Measurements from ENCODE around the gene KIF1A. TPM values are rescaled to one million over a fixed set of nuclear protein-coding genes. Genes with fewer than 3 reads are reported as not detected.

The KIF1A gene
- total RNA-seq, 2 experiments from 2014 or later: 9.0 to 10.2 TPM

- H3K27me3 Mint-ChIP-seq: no peaks in the 10 kb centered on the region
- no peaks in the 10 kb centered on the region for H3K36me3 Mint-ChIP-seq (ENCODE audit: low read depth)
- ChIA-PET POLR2A (no interaction called here), CTCF (no interaction called here)
- DNase-seq (no peak), ATAC-seq (no peak)
- H3K9me3 Mint-ChIP-seq: no peaks in the 10 kb centered on the region
- H3K4me3 Mint-ChIP-seq: no peak overlapping the region
- no peaks in the 10 kb centered on the region for H3K4me1 Mint-ChIP-seq (ENCODE audit: low read depth)
- no peak for TF ChIP-seq CTCF (IDR thresholded peaks at IDR 0.05)
- intact Hi-C loops (cut with micrococcal nuclease): no loop called here
- no peak overlapping the region for H3K27ac Mint-ChIP-seq
Observed at GRCh38 chr2:240725671-240726070, 94.3 kb downstream of the KIF1A start.

- POLR2A ChIA-PET: no interaction called here
- Mint-ChIP-seq H3K4me1 (ENCODE audit: low read depth) (no peaks in the 10 kb centered on the region), H3K9me3 (no peaks in the 10 kb centered on the region), H3K36me3 (ENCODE audit: low read depth) (no peaks in the 10 kb centered on the region), H3K27me3 (no peaks in the 10 kb centered on the region), H3K4me3 (no peak overlapping the region), H3K27ac (no peak overlapping the region)
- intact Hi-C loops (cut with micrococcal nuclease): no loop called here
- no peak for DNase-seq
- TF ChIP-seq CTCF (IDR thresholded peaks at IDR 0.05): no peak
- CTCF ChIA-PET: no interaction called here
- ATAC-seq: no peak
Observed at GRCh38 chr2:240725266-240725665, 94.8 kb downstream of the KIF1A start.

GRCh38 chr2:240724431-240724830 lies 95.6 kb downstream of the KIF1A start:
- no peak for ATAC-seq
- no peak overlapping the region for H3K27ac Mint-ChIP-seq

DNA sequence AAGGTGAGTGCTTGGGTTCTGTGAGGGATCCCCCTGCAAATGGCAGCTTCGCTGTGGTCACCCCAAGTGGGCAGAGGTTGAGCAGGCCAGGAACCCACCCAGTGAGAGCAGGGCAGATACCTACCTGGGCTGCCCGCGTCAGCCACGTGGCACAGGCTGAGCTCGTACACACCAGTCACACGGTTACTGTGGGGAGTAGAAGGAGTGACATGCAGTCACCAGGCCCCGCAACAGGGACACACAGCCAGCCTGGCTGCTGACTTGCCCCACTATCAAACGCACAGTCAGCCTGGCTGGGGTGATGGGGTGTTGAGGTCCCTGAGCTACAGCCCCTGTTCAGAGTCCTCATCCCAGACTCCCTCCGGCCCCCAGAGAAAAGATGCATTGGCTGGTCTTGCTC lies 96.2 kb downstream of the KIF1A start:
- ChIA-PET POLR2A (no interaction called here), CTCF (no interaction called here)
- no peak for ATAC-seq
- H3K4me1 Mint-ChIP-seq (ENCODE audit: low read depth): no peaks in the 10 kb centered on the region
- TF ChIP-seq CTCF (IDR thresholded peaks at IDR 0.05): no peak
- H3K9me3 Mint-ChIP-seq: no peaks in the 10 kb centered on the region
- no peak overlapping the region for H3K4me3 Mint-ChIP-seq
- no peaks in the 10 kb centered on the region for H3K36me3 Mint-ChIP-seq (ENCODE audit: low read depth)
- intact Hi-C loops (cut with micrococcal nuclease): no loop called here
- no peaks in the 10 kb centered on the region for H3K27me3 Mint-ChIP-seq
- no peak overlapping the region for H3K27ac Mint-ChIP-seq
- DNase-seq: no peak

More at GRCh38 chr2:240724431-240724830, 95.6 kb downstream of the KIF1A start:
- Mint-ChIP-seq H3K36me3 (ENCODE audit: low read depth) (no peaks in the 10 kb centered on the region), H3K9me3 (no peaks in the 10 kb centered on the region), H3K4me1 (ENCODE audit: low read depth) (no peaks in the 10 kb centered on the region), H3K27me3 (no peaks in the 10 kb centered on the region), H3K4me3 (no peak overlapping the region)
- no peak for DNase-seq
- intact Hi-C loops (cut with micrococcal nuclease): no loop called here
- ChIA-PET CTCF (no interaction called here), POLR2A (no interaction called here)
- TF ChIP-seq CTCF (IDR thresholded peaks at IDR 0.05): no peak

DNA sequence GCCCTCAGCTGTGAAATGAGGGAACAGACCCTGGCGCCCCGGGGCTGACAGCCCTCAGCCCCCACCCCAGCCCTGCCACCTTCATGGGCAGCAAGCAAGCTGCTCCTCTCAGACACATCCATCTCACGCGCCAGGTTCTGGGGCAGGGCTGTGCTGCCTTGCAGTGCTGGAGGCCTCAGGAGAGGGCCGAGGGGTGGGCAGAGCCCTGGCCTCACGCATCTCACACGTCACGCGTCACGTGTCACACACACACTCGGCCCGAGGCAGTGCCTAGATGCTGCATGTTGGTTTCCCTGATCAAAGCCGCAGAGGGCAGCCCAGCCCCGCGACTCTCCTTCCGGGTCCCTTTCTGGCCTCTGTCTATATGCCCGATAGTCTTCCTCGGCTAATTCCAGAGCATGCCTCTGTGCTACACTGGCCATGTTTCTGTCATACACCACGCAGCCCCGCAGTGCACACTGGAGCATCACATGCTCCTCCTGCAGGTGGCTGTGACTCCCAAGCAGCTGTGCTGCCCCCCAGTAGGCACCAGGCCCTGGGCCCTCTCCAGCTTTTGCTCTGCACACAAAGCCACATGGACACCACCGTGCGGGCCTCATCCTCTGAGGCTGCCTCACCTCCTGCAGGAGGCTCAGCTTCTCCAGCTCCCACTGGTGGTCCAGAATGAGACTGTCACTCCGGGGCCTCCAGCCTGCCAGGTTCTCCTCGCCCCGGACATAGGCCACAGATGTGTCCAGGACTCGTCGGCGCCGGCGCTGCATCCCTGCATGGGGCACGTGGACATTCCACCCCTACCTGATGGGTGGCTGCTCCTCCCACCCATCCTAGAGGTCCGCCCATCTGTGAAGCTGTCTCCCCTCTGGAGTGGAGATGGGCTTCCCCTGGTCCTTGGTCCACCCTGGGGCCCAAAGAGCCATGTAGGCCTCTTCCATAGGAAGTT lies 97.0 kb downstream of the KIF1A start:
- Mint-ChIP-seq H3K27ac (no peak overlapping the region), H3K36me3 (ENCODE audit: low read depth) (no peaks in the 10 kb centered on the region), H3K4me3 (no peak overlapping the region), H3K27me3 (no peaks in the 10 kb centered on the region), H3K4me1 (ENCODE audit: low read depth) (no peaks in the 10 kb centered on the region), H3K9me3 (no peaks in the 10 kb centered on the region)
- ChIA-PET CTCF (no interaction called here), POLR2A (no interaction called here)
- intact Hi-C loops (cut with micrococcal nuclease): no loop called here
- ATAC-seq: no peak
- no peak for TF ChIP-seq CTCF (IDR thresholded peaks at IDR 0.05)
- DNase-seq: no peak
